GM12872 (cell line): ENCODE results near the gene ITPR3.

Experiments
- CTCF ChIP-seq: IDR thresholded peaks from 3 replicates; pipeline ENCODE4 v1.5.1; 2011; ENCODE audit warnings: low read depth, mild to moderate bottlenecking, low read length, moderate library complexity; ENCODE audit not compliant: insufficient read depth

The ITPR3 gene

GRCh38 chr6:33705268-33705885 lies 84.3 kb downstream of the ITPR3 start:
- no peak for TF ChIP-seq CTCF

GRCh38 chr6:33705955-33706725 lies 85.0 kb downstream of the ITPR3 start:
- TF ChIP-seq CTCF: no peak

GRCh38 chr6:33707771-33708170 lies 86.6 kb downstream of the ITPR3 start:
- no peak for TF ChIP-seq CTCF

- no peak for TF ChIP-seq CTCF
Measured at GRCh38 chr6:33708516-33709204, 87.5 kb downstream of the ITPR3 start.

- TF ChIP-seq CTCF: no peak
Measured at GRCh38 chr6:33709605-33710295, 88.6 kb downstream of the ITPR3 start.

- no peak for TF ChIP-seq CTCF
Measured at GRCh38 chr6:33710296-33711121, 89.4 kb downstream of the ITPR3 start.
